Stimulated activated CD4-positive, alpha-beta T cell treated with anti-CD3 and anti-CD28 coated beads, TNF-alpha, amount 100 ng/mL, for 4 hours (primary cell): ENCODE data around the gene MXRA7.
"Not testable (repeated sequence)": the region's sequence is repeated elsewhere in the genome, so short reads cannot be mapped to it uniquely, and the experiment has no call there.

Experiments used
- DNase-seq, 3 experiments: peaks; one replicate each; pipeline ENCODE4 v3.0.0-alpha.2; 2020; ENCODE audit warnings: low read depth in 3 of 3

The MXRA7 gene, protein sequence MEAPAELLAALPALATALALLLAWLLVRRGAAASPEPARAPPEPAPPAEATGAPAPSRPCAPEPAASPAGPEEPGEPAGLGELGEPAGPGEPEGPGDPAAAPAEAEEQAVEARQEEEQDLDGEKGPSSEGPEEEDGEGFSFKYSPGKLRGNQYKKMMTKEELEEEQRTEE

DNA sequence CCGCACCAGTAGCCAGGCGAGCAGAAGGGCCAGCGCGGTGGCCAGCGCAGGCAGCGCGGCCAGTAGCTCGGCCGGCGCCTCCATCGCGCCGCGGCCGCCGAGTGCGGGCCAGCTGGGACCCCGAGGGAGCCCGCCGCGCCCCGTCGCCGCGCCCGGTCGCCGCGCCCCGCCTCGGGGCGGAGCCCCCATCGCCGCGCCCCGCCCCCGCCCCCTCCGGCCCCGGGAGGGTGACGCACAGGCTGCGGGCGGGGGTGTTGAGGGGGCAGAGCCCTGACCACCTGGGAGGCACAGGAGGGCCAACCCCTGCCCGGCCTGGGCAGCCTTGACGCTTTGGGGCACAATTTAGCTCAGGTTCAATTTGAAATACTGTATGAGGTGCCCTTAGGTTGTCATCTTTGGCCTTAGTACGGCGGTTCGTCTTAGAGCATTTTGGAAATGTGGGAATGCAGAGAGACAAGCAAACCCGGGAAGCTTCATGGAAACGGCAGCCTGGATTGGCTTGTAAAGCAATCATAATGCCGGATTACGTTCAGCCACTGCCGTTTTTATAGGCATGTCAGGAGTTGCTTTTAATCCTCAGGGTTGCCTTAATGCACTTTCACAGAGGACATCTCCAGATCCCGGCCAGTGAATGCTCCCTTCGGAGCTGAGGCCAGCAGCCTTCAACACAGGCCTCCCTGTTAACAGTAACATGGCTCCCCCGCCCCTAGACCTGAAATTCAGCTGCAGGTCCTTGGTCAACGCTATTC is at the start of gene MXRA7:
TSS of gene MXRA7 (minus strand) at position 103 of the 749 bp plus-strand sequence. CDS start at position 84, 19 bp downstream.
- peak in 1 of 3 experiments; percentile 41 for DNase-seq

DNA sequence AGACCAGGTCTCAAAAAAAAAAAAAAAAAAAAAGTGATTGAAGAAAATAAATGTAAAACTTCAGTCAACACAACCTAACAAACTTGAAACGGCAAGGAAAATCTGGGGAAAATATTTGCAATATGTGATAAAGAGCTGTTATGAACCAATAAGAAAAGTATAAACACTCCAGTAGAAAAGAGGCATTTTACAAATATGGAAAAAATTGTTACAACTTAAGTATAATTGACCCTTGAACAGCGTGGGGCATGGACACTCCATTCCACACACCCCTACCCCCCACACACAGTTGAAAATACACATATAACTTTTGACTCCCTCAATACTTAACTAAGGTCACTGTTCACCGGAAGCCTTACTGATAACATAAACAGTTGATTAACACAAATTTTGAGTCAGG is 47.8 kb upstream of the MXRA7 start:
- DNase-seq = no peak

DNA sequence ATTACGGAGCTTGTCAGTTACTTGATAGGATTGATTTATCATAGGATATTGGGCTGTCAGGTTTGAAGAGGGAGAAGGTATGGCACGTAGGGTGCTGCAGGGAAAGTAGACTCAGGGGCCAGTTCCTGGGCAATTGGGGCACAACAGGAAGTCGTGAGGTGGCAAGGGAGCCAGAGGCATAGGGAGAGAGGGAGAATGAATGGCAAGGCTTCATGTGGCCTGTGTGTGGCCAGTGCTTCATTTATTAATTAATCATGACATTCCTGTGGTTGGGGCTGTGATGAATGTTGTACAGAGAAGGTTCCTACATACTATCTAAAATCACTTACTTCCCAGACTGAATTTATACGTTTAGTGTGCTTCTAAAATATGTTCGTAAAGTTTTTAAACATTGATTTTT is 46.5 kb upstream of the MXRA7 start:
- DNase-seq = no peak

DNA sequence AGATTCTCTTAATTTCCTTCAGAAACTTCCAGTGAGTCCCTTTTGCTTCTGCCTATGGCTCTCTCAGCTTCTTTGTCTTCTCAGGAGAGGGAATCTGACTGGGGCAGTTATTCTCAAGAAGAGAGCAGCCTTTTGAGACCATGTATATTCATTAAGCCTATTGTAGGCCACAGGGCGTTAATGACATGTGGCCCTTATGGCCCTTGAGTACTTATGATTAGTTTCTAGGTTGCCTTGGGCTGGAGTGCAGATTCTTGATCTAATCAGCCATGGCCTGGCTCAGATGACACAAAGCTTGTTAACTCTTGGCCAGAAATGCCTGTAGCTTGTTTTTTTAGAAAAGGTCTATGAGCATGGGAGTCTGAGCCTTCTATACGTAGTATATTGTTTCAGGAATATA is 44.5 kb upstream of the MXRA7 start:
- DNase-seq = no peak

DNA sequence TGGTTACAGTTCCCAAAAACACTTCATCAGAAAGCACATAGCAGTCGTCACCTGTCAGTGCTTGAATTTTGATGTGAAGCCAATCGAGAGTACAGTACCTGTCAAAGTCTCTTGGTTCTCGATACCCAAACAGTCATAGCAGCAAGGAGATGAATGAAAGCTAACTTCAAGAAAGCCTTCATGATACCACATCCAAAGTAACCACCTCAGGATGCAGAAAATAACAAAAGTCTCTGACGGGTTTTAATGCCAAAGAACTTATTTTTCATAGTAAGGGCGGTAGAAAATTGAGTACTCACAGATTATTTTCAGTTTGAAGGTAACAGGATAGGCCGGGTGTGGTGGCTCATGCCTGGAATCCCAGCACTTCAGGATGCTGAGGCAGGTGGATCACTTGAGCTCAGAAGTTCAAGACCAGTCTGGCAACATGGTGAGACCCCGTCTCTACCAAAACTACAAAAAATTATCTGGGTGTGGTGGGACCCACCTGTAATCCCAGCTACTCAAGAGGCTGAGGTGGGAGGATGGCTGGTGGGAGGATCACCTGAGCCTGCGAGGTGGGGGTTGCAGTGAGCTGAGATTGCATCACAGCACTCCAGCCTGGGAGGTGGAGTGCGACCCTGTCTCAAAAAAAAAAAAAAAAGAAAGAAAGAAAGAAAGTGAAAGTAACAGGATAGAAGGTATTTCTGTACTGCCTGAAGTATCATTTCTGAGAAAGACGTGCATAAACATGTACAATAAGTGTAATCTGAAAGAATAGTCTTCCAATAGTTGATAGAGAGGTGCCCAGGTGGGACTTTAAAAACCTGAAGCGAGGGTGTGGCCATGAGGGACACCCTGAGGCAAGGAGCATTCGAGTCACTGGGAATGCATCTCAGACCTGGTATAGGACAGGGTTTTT is 42.5 kb upstream of the MXRA7 start:
- DNase-seq = peak in 1 of 3 experiments; percentile 18

DNA sequence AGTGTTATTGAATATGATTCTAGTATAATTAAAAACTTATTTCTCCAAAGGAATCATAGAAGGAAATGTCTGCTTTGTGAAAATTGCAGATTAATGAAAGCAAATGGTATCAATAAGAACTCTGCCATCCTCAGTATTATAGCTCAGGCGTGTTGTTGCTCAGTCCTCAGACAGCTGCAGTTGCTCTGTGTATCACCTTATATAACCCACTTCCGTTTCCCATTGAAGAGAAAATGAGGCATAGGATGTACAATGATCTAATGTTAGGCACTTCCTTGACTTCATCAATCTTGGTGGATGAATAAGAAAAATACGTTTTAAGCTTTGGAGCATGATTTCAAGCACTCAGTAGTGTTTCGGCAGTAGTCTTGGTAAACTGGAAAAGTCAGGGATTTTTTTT is 41.2 kb upstream of the MXRA7 start:
- DNase-seq = no peak

DNA sequence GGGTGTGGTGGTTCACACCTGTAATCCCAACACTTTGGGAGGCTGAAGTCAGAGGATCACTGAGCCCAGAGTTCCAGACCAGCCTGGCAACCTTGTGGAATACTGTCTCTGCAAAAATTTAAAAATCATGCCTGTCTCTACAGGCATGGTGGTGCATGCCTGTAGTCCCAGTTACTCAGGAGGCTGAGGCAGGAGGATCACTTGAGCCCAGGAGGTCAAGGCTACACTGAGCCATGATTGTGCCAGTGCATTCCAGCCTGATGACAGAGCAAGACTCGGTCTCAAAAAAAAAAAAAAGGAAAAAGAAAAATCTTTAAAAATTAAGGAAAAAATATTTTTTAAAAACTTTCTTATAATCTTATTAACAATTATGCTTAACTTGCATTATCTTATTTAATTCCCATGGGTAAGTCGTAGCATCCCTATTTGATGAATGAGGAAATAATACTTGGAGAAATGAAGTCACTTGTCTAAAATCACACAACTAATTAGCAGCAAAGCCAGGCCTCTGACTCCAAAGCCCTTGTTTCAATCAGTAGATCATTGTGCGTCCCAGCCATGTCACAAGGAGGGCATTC is 40.7 kb upstream of the MXRA7 start:
- DNase-seq = no peak

DNA sequence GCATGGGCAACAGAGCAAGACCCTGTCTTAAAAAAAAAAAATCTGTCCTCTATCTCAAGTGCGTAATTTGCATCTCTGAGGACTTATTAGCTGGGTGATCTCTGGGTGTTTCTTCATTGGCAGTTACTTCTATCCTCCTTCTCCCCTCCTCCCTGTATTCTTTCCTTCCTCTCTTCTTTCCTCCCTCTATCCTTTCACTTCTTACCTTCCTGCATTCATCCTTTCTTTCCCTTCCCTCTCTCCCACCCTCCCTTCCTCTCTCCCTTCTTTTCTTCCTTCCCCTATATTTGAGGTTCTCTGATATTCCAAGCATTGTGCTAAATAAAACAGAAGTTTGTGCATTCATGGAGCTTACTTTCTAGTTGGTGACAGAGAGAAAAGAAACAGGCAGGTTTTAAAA is 37.9 kb upstream of the MXRA7 start:
- no peak for DNase-seq

DNA sequence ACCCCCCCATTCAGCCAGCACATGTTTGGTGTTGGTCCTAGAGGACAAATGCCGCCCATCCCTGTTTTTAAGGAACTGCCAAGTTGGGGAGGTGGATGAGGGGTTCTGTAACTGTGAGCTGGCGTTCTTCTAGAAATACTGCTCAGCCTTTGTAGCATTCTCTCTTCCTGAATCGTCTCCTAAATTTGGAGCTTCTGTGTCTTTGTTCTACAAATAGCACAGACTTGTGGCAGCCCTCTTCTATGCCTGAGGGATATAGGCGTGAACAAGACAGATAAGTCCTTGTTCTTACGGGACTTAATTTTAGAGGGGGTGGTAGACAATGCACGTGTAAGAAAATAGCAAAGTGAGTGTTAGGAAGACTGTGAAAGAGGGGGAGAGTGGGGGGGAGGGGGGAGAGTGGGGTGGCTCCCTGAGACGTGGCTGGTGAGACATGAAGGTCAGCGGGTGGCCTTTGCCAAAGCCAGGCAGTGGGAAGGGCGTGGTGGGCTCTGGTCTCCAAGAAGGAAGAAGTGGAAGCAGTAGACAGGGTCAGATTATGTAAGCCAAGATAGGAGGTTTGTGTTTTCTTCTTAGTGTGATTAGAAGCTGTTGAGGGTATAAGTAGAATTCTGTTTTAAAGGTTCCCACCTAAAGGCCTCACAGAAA is 37.1 kb upstream of the MXRA7 start:
- no peak for DNase-seq

DNA sequence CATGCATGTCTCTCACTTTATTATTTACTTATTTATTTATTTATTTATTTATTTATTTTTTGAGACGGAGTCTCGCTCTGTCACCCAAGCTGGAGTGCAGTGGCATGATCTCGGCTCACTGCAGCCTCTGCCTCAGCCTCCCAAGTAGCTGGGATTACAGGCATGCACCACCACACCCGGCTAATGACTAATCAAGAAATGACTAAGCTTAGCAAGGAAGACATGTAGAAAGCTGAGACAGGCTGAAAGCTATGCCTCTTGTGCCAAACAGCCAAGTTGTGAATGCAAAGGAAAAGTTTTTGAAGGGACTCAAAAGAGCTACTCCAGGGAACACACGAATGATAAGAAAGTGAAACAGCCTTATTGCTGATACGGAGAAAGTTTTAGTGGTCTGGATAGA is 35.0 kb upstream of the MXRA7 start:
- not testable (repeated sequence) for DNase-seq

DNA sequence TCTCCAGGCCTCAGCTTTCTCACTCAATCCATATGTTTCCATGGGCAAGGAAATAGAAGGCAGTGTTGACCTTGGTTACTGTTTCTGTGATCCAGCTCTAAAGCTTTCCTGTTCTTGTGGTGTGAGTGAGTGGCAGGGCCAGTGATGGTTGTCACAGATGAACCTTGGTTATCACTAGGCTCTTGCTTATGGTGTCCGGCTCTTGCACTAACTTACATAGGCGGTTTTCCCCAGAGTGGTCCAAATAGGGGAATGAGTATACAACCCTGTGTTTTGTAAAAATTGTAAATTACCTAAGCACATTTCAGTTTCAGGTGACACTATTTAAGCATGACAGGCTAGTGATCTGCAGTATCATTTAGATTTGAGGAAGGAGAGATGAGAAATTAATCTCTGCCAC is 34.0 kb upstream of the MXRA7 start:
- DNase-seq = no peak

DNA sequence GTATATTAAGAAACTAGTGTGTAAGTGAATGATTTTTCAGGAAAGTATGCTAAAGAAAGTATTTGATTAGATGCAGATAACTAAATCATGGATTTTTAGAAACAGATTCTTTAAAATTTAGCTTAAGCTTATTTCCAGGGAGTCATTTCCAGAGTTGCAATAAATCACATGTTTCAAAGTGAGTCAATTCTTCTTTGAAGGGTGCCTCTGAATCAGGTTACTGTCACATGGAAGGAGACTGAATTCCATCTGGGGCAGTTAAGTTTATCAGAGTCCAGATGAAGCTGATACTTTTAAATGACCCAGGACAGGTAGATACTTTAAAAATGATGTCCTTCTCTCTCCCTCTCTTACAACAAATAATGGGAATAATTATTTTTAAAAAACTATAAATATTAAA is 32.2 kb upstream of the MXRA7 start:
- DNase-seq = no peak

DNA sequence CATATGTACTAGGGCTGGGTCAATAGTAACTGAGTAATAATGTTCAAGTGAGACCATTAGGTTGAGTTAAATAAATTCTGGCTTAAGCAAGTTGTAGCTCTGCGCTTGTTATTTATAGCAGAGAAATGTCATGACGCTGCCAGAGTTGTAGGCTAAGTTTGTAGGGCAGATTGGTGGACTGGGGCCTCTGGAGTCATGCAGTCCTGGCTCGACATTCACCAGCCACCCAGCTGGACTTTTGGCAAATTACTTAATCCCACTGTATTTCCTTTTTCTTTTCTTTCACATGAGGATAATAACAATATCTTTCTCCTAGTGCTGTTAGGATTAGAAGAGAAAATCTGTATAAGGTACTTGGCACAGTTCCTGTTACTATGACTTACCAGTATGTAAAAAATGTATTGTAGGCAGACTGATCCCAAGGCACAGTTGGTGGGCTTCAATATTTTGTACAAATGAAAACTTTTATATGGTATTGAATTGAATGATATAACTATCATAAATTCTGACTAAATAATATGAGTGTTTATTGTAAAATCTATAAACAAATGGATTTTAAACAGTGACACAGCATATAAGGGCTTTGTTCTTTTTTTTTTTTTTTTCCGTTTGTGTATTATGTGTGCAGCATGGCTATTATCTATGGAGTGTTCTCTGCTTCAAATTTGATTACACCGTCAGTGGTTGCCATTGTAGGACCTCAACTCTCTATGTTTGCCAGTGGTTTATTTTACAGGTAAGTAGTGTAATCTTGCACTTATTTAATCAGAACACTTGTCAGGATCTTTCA is 29.8 kb upstream of the MXRA7 start:
- no peak for DNase-seq

DNA sequence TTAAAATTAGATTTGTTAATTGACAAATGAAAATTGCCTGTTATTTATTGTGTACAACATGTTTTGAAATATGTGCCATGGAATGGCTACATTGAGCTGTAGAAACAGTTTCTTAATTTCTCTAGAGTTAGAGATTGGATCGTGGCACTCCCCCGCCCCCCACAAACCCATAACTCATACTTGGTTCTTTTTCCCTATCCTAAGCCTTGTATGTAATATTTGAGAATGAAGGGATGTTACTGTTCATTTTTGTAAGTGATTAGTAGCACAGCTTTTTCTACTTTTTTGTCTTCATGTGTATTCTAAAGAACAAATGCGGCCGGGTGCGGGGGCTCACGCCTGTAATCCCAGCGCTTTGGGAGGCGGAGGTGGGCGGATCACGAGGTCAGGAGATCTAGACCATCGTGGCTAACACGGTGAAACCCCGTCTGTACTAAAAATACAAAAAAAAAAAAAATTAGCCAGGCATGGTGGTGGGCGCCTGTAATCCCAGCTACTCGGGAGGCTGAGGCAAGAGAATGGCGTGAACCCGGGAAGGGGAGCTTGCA is 28.9 kb upstream of the MXRA7 start:
- not testable (repeated sequence) for DNase-seq

DNA sequence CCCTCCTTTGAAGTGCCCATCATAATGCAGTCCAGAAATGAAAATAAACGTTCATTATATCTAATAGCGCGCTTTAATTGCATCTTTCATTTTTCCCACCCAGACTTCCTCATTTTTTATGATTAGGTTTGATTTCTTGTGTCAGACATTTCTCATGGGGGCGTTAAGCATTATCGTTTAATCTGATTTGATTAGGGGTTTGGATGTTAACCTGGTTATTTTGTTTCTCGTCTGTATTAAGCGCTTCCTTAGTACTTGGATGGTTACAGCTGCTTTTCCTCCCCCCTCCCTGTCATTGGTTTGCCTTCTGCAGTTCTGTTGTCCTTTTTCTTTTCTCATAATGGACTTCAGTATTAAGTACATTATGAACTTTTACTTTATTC is 27.7 kb upstream of the MXRA7 start:
- DNase-seq = no peak

DNA sequence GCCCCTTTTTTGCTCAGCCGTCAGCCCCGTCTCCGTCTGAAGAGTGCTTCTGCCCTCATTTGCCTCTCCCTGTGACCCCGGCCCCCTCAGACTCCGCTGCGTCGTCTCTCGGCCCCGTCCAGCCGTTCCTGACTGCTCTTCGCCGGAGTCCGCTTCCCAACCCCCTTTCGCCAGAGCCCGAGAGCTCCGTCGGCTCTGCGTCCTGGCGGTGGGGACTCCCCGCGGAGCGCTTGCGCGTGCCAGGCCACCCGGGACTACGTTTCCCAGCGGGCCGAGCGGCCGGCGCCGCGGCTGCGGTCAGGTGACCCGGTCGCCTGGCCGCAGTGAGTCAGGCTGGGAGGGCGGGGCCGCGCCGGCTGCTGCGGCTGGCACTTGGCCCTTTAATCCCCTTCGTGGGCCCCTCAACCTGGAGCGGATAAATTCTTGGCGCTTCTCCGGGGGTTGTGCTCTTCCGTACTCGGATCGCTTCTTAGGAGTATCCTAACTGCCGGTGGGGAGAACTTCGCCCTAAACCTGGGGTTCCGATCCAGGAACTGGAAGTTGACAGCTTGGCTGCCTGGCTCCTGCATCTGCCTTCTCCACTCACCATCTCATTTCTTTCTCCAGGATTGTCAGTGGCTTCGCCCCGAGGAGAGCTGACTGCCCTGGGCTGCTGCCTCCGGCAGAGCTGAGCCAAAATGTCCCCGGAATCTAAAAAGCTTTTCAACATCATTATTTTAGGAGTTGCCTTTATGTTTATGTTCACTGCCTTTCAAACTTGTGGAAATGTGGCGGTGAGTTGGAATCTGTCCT is 27.1 kb upstream of the MXRA7 start, which contains the start of gene MFSD11:
TSS of gene MFSD11 (plus strand) at position 444 of the 792 bp plus-strand sequence. CDS start at position 678, 234 bp downstream.
- peak; percentile 80 to 85 (median 84) for DNase-seq

DNA sequence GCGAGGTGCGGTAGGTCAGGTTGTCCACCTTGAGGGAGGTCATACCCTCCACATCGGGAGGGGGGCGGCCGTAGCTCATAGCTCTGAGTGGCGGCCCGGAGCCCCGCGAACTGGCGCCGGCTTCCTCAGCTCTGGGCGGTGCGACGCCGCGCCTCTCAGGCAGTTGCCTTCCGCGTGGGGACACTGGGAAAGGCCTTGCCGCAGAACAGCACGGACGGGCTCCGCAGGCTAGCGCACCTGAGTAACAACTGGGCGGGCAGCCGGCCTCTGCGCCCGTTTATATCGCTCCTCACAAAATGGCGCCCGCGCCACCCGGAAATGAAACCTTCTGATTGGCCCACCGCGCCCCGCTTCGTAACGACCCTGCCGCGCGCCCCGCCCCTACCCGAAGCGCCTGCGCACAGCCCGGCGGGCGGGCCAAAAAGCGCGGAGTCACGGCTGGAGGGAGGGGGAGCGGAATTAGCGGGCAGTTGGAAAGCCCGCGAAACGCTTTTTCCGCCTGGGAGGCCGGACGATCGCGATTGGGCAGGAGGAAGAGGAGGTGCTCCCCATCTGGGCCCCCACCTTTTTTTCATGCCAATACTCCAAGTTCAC is 26.4 kb upstream of the MXRA7 start, which contains the start of gene SRSF2:
TSS of gene SRSF2 (minus strand) at position 250 of the 594 bp plus-strand sequence. CDS start at position 79, 171 bp downstream.
- DNase-seq = peak; percentile 96 to 98 (median 97)

DNA sequence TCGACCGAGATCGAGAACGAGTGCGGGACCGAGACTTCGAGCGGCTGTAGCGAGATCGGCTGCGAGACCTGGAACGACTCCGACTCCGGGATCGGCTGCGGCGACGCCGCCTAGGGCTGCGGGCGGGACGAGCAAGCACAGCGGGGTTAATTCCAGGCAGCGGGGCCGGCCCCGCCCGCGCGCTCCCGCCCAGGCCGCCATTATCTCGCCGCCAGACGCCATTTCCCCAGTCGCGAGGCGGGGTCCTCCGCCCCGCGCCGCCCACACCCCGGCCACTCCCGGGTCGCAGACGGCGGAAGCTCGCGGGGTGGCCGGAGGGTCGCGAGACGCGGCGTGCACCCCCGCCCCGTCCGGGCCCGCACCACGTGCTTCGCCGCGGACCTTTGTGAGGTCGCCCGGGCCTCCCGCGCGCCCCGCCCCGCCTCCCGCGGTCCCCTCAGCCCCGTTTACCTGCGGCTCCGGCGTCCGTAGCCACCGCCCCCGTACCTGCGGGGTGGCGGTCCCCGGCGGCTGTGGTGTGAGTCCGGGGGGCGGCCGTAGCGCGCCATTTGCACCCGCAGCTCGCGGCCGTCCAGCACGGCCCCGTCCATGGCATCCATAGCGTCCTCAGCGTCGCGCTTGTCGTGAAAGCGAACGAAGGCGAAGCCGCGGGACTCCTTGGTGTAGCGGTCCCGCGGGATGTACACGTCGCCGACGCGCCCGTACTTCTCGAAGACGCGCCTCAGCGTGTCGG is 25.8 kb upstream of the MXRA7 start:
- peak; percentile 52 to 54 (median 52) for DNase-seq
